HepG2 (cell line): ENCODE results near the gene DNAJC8.

Source experiments
- DPF2 ChIP-seq: sonication (generic); formaldehyde crosslinking; IDR thresholded peaks from 2 replicates; pipeline ENCODE4 v1.4.0; 2020; ENCODE audit warnings: mild to moderate bottlenecking, low read depth, missing genetic modification reagents, borderline replicate concordance
- HNRNPL ChIP-seq: fragments of 200-400 bp; formaldehyde crosslinking; IDR thresholded peaks from 2 replicates; pipeline ENCODE4 v1.6.1; 2017; ENCODE audit warnings: mild to moderate bottlenecking, low read depth, low read length
- KLF16 ChIP-seq, 2 experiments: sonication (generic) in 1 of 2; formaldehyde crosslinking in 1 of 2; IDR thresholded peaks; 2 replicates each; pipeline versions ENCODE4 v1.6.1 to v1.8.0; 2016 to 2023; ENCODE audit warnings: missing genetic modification reagents in 2 of 2, missing compliant biosample characterization in 1 of 2
- PCBP2 ChIP-seq: fragments of 200-400 bp; formaldehyde crosslinking; optimal IDR thresholded peaks from 2 replicates; pipeline ENCODE3; 2018; ENCODE audit warnings: low read length, low read depth; ENCODE audit not compliant: poor library complexity, severe bottlenecking
- RBM22 ChIP-seq: fragments of 200-400 bp; formaldehyde crosslinking; optimal IDR thresholded peaks from 2 replicates; pipeline ENCODE3; 2017; ENCODE audit warnings: mild to moderate bottlenecking, low read length, moderate library complexity
- ZNF124 ChIP-seq: sonication (generic); formaldehyde crosslinking; IDR thresholded peaks from 2 replicates; pipeline ENCODE4 v1.4.0; 2020; ENCODE audit warnings: missing genetic modification reagents
- TF ChIP-seq, protein P1 (sequence below): sonication (generic); formaldehyde crosslinking; IDR thresholded peaks from 2 replicates; pipeline ENCODE4 v1.4.0; 2020; ENCODE audit warnings: mild to moderate bottlenecking, missing genetic modification reagents

DNA sequence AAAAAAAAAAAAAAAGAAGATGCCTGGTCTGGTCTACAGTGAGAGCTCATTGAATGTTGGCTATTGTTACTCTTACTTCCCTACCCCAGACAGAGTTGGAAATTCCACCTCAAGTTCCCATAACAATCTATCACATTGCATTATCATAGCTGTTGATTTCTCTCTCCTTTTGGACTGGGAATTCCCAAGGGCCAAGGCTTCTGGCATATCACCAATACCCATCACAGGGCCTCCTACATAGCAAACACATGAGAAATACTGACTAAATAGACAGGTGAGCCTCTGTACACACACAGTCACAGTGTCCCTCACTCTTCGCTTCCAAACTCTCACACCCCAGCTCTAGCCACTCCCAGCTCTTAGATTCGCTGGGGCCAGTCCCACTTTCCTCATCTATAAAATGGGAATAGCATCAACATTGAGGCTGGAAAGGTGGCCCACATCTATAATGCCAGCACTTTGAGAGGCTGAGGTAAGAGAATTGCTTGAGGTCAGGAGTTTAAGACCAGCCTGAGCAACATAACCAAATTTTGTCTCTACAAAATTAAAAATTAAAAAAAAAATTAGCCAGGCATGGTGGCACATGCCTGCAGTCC is 62.7 kb downstream of the DNAJC8 start:
- no peak for TF ChIP-seq PCBP2
- no peak for TF ChIP-seq KLF16 (CRISPR knock-in tag; IDR thresholded peaks at IDR 0.05)
- TF ChIP-seq RBM22, result no peak
- no peak for TF ChIP-seq DPF2 (CRISPR knock-in tag)
- TF ChIP-seq, protein P1, sequence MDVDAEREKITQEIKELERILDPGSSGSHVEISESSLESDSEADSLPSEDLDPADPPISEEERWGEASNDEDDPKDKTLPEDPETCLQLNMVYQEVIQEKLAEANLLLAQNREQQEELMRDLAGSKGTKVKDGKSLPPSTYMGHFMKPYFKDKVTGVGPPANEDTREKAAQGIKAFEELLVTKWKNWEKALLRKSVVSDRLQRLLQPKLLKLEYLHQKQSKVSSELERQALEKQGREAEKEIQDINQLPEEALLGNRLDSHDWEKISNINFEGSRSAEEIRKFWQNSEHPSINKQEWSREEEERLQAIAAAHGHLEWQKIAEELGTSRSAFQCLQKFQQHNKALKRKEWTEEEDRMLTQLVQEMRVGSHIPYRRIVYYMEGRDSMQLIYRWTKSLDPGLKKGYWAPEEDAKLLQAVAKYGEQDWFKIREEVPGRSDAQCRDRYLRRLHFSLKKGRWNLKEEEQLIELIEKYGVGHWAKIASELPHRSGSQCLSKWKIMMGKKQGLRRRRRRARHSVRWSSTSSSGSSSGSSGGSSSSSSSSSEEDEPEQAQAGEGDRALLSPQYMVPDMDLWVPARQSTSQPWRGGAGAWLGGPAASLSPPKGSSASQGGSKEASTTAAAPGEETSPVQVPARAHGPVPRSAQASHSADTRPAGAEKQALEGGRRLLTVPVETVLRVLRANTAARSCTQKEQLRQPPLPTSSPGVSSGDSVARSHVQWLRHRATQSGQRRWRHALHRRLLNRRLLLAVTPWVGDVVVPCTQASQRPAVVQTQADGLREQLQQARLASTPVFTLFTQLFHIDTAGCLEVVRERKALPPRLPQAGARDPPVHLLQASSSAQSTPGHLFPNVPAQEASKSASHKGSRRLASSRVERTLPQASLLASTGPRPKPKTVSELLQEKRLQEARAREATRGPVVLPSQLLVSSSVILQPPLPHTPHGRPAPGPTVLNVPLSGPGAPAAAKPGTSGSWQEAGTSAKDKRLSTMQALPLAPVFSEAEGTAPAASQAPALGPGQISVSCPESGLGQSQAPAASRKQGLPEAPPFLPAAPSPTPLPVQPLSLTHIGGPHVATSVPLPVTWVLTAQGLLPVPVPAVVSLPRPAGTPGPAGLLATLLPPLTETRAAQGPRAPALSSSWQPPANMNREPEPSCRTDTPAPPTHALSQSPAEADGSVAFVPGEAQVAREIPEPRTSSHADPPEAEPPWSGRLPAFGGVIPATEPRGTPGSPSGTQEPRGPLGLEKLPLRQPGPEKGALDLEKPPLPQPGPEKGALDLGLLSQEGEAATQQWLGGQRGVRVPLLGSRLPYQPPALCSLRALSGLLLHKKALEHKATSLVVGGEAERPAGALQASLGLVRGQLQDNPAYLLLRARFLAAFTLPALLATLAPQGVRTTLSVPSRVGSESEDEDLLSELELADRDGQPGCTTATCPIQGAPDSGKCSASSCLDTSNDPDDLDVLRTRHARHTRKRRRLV (CRISPR knock-in tag), result no peak
- TF ChIP-seq ZNF124 (CRISPR knock-in tag), result no peak
- no peak for TF ChIP-seq HNRNPL
